Esophagus muscularis mucosa (tissue), 4 donors: ENCODE results near the gene HTR4. TPM values are rescaled to one million over a fixed set of nuclear protein-coding genes. Genes with fewer than 3 reads are reported as not detected.

ENCODE experiments used
- DNase-seq: peaks from one replicate; pipeline ENCODE4 v3.0.0-alpha.2; 2017; ENCODE audit errors: extremely low spot score
- H3K27ac ChIP-seq, 4 donors: fragments of 200-600 bp; sonication (generic); replicated peaks in 1 of 4; 1 replicate in 3 of 4; 2 replicates in 1 of 4; pipeline ENCODE4 v1.5.1; 2016 to 2019; ENCODE audit warnings: mild to moderate bottlenecking in 1 of 4
- H3K27me3 ChIP-seq, 4 donors: fragments of 200-600 bp; sonication (generic); one replicate each; pipeline versions ENCODE4 v1.5.1 to v1.6.0; 2016 to 2019
- H3K36me3 ChIP-seq, 4 donors: fragments of 200-600 bp; sonication (generic); one replicate each; pipeline ENCODE4 v1.5.1; 2016 to 2019
- H3K4me1 ChIP-seq, 4 donors: fragments of 200-600 bp; sonication (generic); one replicate each; pipeline ENCODE4 v1.5.1; 2016 to 2019
- H3K4me3 ChIP-seq, 4 donors: fragments of 200-600 bp; sonication (generic); 1 replicate in 2 of 4; 2 replicates in 2 of 4; pipeline ENCODE4 v1.5.1; 2016 to 2019; ENCODE audit warnings: mild to moderate bottlenecking in 4 of 4, moderate library complexity in 1 of 4
- H3K9me3 ChIP-seq, 4 donors: fragments of 200-600 bp; sonication (generic); 1 replicate in 3 of 4; 2 replicates in 1 of 4; pipeline ENCODE4 v1.5.1; 2016 to 2019
- CTCF ChIP-seq, 3 experiments: fragments of 200-600 bp in 2 of 3; fragments of 450-650 bp in 1 of 3; sonication (generic) in 2 of 3; IDR thresholded peaks; one replicate each; pipeline ENCODE4 v1.5.1; 2017 to 2019; ENCODE audit warnings: antibody characterized with exemption in 3 of 3, mild to moderate bottlenecking in 2 of 3, moderate library complexity in 1 of 3
- EP300 ChIP-seq: sonication (generic); formaldehyde crosslinking; IDR thresholded peaks from one replicate; pipeline ENCODE4 v1.6.1; 2017; ENCODE audit warnings: antibody characterized with exemption
- POLR2A ChIP-seq: fragments of 450-650 bp; IDR thresholded peaks from one replicate; pipeline ENCODE4 v1.6.1; 2017; ENCODE audit warnings: antibody characterized with exemption, moderate library complexity, mild to moderate bottlenecking, low read depth
- POLR2AphosphoS5 ChIP-seq, 2 donors: sonication (generic); formaldehyde crosslinking; IDR thresholded peaks; one replicate each; pipeline ENCODE4 v1.6.1; 2017; ENCODE audit warnings: antibody characterized with exemption in 2 of 2
- WGBS: methylation state at CpG from one replicate; pipeline ENCODE4 v1.1.5; 2018; 5-methylcytosine and 5-hydroxymethylcytosine counted together
- intact Hi-C: fragments of 100-400 bp; cut with DNase I; formaldehyde crosslinking; loops from one replicate; pipeline ENCODE4 v1.15.1; 2023
- total RNA-seq, 4 donors: library from RNA; depleted of rRNA; stranded (reverse); fragments of >200 nt; gene quantifications; one replicate each; pipeline versions ENCODE4 v1.1.0 to v1.2.1, GENCODE V29; 2016

HTR4 gene
- total RNA-seq, 4 donors from 2014 or later, result 0.23 to 0.42 TPM; not detected in 2

- Histone ChIP-seq H3K27me3 (peaks cover 0 to 13% (median 2%) of the 10 kb centered on the region in 4 donors), H3K27ac (no peak overlapping the region), H3K36me3 (no peaks in the 10 kb centered on the region), H3K9me3 (no peaks in the 10 kb centered on the region), H3K4me1 (peaks cover 0 to 20% (median 13%) of the 10 kb centered on the region in 4 donors), H3K4me3 (no peak overlapping the region)
- no peak for DNase-seq
- intact Hi-C loops, result no loop called here
- WGBS, result 80% methylated on average over 3 of the region's 3 CpGs
- TF ChIP-seq CTCF (IDR thresholded peaks at IDR 0.05) (no peak), EP300 (no peak), POLR2A (no peak), POLR2AphosphoS5 (IDR thresholded peaks at IDR 0.05) (no peak)
Observed at GRCh38 chr5:148486456-148486855, 167.9 kb downstream of the HTR4 start.

GRCh38 chr5:148484651-148485050, 169.7 kb downstream of the HTR4 start:
- Histone ChIP-seq H3K27ac (no peak overlapping the region), H3K27me3 (peaks cover 0 to 13% (median 2%) of the 10 kb centered on the region in 4 donors), H3K4me3 (no peak overlapping the region), H3K36me3 (no peaks in the 10 kb centered on the region), H3K4me1 (peaks cover 0 to 17% (median 12%) of the 10 kb centered on the region in 4 donors), H3K9me3 (no peaks in the 10 kb centered on the region)
- no peak for DNase-seq
- intact Hi-C loops, result loop anchor here (5.0 kb wide), 1 partner anchor 42 kb away; no protein-coding TSS in a partner anchor
- TF ChIP-seq EP300 (no peak), POLR2A (no peak), POLR2AphosphoS5 (IDR thresholded peaks at IDR 0.05) (no peak), CTCF (IDR thresholded peaks at IDR 0.05) (no peak)

- TF ChIP-seq POLR2AphosphoS5 (IDR thresholded peaks at IDR 0.05) (no peak), POLR2A (no peak), CTCF (IDR thresholded peaks at IDR 0.05) (no peak), EP300 (no peak)
- H3K36me3 ChIP-seq, result no peaks in the 10 kb centered on the region
Observed at GRCh38 chr5:148483750-148484149, 170.6 kb downstream of the HTR4 start.

GRCh38 chr5:148482697-148483462, 171.4 kb downstream of the HTR4 start:
- peaks cover 0 to 11% (median 7%) of the 10 kb centered on the region in 4 donors for H3K4me1 ChIP-seq
- H3K27ac ChIP-seq, result no peak overlapping the region
- intact Hi-C loops, result loop anchor here (5.0 kb wide), 1 partner anchor 41 kb away; no protein-coding TSS in a partner anchor
- TF ChIP-seq CTCF (IDR thresholded peaks at IDR 0.05) (peak; percentile 50 to 75 (median 70)), POLR2AphosphoS5 (IDR thresholded peaks at IDR 0.05) (no peak)
- 44% methylated on average over 17 of the region's 22 CpGs for WGBS
- H3K4me3 ChIP-seq, result no peak overlapping the region
- no peaks in the 10 kb centered on the region for H3K9me3 ChIP-seq
- no peak for DNase-seq
- no peaks in the 10 kb centered on the region for H3K36me3 ChIP-seq
- H3K27me3 ChIP-seq, result peaks cover 0 to 13% (median 2%) of the 10 kb centered on the region in 4 donors

More at GRCh38 chr5:148483750-148484149, 170.6 kb downstream of the HTR4 start:
- no peaks in the 10 kb centered on the region for H3K9me3 ChIP-seq
- no peak overlapping the region for H3K27ac ChIP-seq
- H3K4me1 ChIP-seq, result peaks cover 0 to 11% (median 7%) of the 10 kb centered on the region in 4 donors
- DNase-seq, result no peak
- intact Hi-C loops, result loop anchor here (5.0 kb wide), 1 partner anchor 41 kb away; no protein-coding TSS in a partner anchor
- H3K27me3 ChIP-seq, result peaks cover 0 to 13% (median 2%) of the 10 kb centered on the region in 4 donors
- H3K4me3 ChIP-seq, result no peak overlapping the region
- 92% methylated on average over 3 of the region's 3 CpGs for WGBS
